Trophoblast cell (in vitro differentiated cells and primary cell): ENCODE data around the gene ECSCR.

Experiments
- DNase-seq, 2 donors: peaks; one replicate each; pipeline ENCODE4 v3.0.0-alpha.2; 2016
- H2AFZ ChIP-seq: 2 replicates; pipeline ENCODE4 v1.6.1; 2013; ENCODE audit warnings: low read length, moderate library complexity, mild to moderate bottlenecking; ENCODE audit not compliant: insufficient read depth, poor library complexity
- H2AK5ac ChIP-seq: 2 replicates; pipeline ENCODE4 v1.6.1; 2013; ENCODE audit warnings: mild to moderate bottlenecking, low read length
- H2BK120ac ChIP-seq: 2 replicates; pipeline ENCODE4 v1.6.1; 2013; ENCODE audit warnings: low read length, mild to moderate bottlenecking, moderate library complexity; ENCODE audit not compliant: insufficient read depth, poor library complexity
- H2BK12ac ChIP-seq: 2 replicates; pipeline ENCODE4 v1.6.1; 2013; ENCODE audit warnings: mild to moderate bottlenecking, low read length, moderate library complexity
- H2BK5ac ChIP-seq: 2 replicates; pipeline ENCODE4 v1.6.1; 2013; ENCODE audit warnings: low read length, low read depth, moderate library complexity, mild to moderate bottlenecking; ENCODE audit not compliant: poor library complexity
- H3K14ac ChIP-seq: 2 replicates; pipeline ENCODE4 v1.6.1; 2013; ENCODE audit warnings: mild to moderate bottlenecking, low read length
- H3K18ac ChIP-seq: 2 replicates; pipeline ENCODE4 v1.6.1; 2013; ENCODE audit warnings: mild to moderate bottlenecking, low read length
- H3K23ac ChIP-seq: 2 replicates; pipeline ENCODE4 v1.6.1; 2013; ENCODE audit warnings: low read length
- H3K27ac ChIP-seq: 2 replicates; pipeline ENCODE4 v1.5.1; 2013; ENCODE audit warnings: low read depth, mild to moderate bottlenecking, inconsistent platforms, low read length, moderate library complexity
- H3K27me3 ChIP-seq: 2 replicates; pipeline ENCODE4 v1.6.1; 2013; ENCODE audit warnings: inconsistent platforms, mild to moderate bottlenecking, low read length, moderate library complexity; ENCODE audit not compliant: insufficient read depth
- H3K36me3 ChIP-seq, 2 experiments: 1 replicate in 1 of 2; 2 replicates in 1 of 2; pipeline ENCODE4 v1.6.1; 2013; ENCODE audit warnings: low read length in 2 of 2, mild to moderate bottlenecking in 2 of 2, moderate library complexity in 1 of 2; ENCODE audit not compliant: insufficient read depth in 2 of 2, control insufficient read depth in 1 of 2
- H3K4ac ChIP-seq: 2 replicates; pipeline ENCODE4 v1.6.1; 2013; ENCODE audit warnings: low read depth, mild to moderate bottlenecking, low read length, moderate library complexity
- H3K4me1 ChIP-seq, 2 experiments: 1 replicate in 1 of 2; 2 replicates in 1 of 2; pipeline ENCODE4 v1.6.1; 2013; ENCODE audit warnings: low read length in 2 of 2, mild to moderate bottlenecking in 2 of 2, moderate library complexity in 1 of 2; ENCODE audit not compliant: insufficient read depth in 2 of 2, control insufficient read depth in 1 of 2
- H3K4me2 ChIP-seq: 2 replicates; pipeline ENCODE4 v1.6.1; 2013; ENCODE audit warnings: inconsistent platforms, mild to moderate bottlenecking, low read length, moderate library complexity
- H3K4me3 ChIP-seq: 2 replicates; pipeline ENCODE4 v1.5.1; 2013; ENCODE audit warnings: mild to moderate bottlenecking, low read depth, low read length, inconsistent platforms
- H3K79me1 ChIP-seq: one replicate; pipeline ENCODE4 v1.6.1; 2013; ENCODE audit warnings: low read length
- H3K79me2 ChIP-seq: 2 replicates; pipeline ENCODE4 v1.6.1; 2013; ENCODE audit warnings: low read length, mild to moderate bottlenecking; ENCODE audit not compliant: control insufficient read depth, insufficient read depth, poor library complexity
- H3K9ac ChIP-seq: 2 replicates; pipeline ENCODE4 v1.6.1; 2013; ENCODE audit warnings: mild to moderate bottlenecking, low read length
- H3K9me3 ChIP-seq: 2 replicates; pipeline ENCODE4 v1.6.1; 2013; ENCODE audit warnings: low read depth, mild to moderate bottlenecking, control low read depth, inconsistent platforms, low read length; ENCODE audit not compliant: insufficient read depth
- H4K12ac ChIP-seq: 2 replicates; pipeline ENCODE4 v1.6.1; 2013; ENCODE audit warnings: low read depth, mild to moderate bottlenecking, low read length, moderate library complexity
- H4K8ac ChIP-seq: 2 replicates; pipeline ENCODE4 v1.6.1; 2013; ENCODE audit warnings: low read depth, mild to moderate bottlenecking, low read length, moderate library complexity
- H4K91ac ChIP-seq: one replicate; pipeline ENCODE4 v1.6.1; 2013; ENCODE audit warnings: low read depth, mild to moderate bottlenecking, low read length, moderate library complexity
- WGBS: extraction: QIAGEN DNeasy Blood & Tissue Kit; methylation state at CpG from one replicate; pipeline ENCODE4 v1.1.7; 2013; ENCODE audit warnings: missing lambda C conversion rate; ENCODE audit not compliant: insufficient read length, insufficient coverage; ENCODE audit errors: extremely low coverage; 5-methylcytosine and 5-hydroxymethylcytosine counted together

ECSCR gene

DNA sequence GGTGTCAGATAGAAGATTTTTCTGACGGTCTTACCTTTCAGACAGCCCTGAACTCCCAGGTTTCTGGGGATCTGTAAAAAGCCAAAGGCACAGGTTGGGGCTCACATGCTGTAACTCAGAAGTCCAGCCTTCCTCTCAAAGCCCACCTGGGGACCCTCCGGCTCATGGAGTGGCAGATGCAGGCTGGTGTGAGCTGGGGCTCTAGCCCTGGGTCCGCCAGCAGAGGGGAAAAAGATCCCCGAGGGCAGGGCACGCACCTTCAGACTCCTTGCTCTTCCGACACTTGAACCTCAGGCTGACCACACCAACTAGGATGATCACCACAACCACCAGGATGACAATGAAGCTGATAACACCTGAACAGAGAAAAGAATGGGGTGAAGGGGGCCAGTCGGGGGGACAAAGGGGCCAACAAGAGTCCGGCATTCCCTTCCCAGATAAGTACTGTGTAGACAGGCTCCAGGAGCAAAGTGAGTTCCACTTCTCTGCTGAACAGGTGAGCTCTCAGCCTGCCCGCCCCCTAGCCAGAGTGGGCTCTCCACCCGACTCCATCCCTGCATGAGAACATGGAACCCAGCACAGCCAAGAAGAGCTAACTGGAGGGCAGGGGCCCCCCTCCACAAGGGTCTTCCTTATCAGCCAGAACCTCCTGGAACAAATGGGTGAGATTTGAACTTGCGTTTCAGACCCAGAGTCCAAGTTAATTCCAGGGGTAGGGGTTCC is 7.8 kb downstream of the ECSCR start:
- Histone ChIP-seq H3K4me2 (no peak overlapping the region), H4K8ac (no peak overlapping the region), H3K4me3 (peak overlapping the region; percentile 61), H4K91ac (no peak overlapping the region), H3K18ac (no peak overlapping the region), H3K9me3 (peaks cover 16% of the 10 kb centered on the region), H2BK120ac (no peak overlapping the region), H2AK5ac (no peak overlapping the region), H4K12ac (no peak overlapping the region), H3K4me1 (no peaks in the 10 kb centered on the region), H3K27ac (no peak overlapping the region), H3K9ac (no peak overlapping the region), H3K79me2 (no peaks in the 10 kb centered on the region), H2BK5ac (no peak overlapping the region), H3K23ac (no peak overlapping the region), H3K14ac (no peak overlapping the region), H3K4ac (no peak overlapping the region), H3K27me3 (no peaks in the 10 kb centered on the region), H3K36me3 (no peaks in the 10 kb centered on the region), H2BK12ac (no peak overlapping the region), H3K79me1 (no peaks in the 10 kb centered on the region), H2AFZ (no peak overlapping the region)
- DNase-seq: no peak
- WGBS: no CpG with 5 or more reads among the region's 11 CpGs

DNA sequence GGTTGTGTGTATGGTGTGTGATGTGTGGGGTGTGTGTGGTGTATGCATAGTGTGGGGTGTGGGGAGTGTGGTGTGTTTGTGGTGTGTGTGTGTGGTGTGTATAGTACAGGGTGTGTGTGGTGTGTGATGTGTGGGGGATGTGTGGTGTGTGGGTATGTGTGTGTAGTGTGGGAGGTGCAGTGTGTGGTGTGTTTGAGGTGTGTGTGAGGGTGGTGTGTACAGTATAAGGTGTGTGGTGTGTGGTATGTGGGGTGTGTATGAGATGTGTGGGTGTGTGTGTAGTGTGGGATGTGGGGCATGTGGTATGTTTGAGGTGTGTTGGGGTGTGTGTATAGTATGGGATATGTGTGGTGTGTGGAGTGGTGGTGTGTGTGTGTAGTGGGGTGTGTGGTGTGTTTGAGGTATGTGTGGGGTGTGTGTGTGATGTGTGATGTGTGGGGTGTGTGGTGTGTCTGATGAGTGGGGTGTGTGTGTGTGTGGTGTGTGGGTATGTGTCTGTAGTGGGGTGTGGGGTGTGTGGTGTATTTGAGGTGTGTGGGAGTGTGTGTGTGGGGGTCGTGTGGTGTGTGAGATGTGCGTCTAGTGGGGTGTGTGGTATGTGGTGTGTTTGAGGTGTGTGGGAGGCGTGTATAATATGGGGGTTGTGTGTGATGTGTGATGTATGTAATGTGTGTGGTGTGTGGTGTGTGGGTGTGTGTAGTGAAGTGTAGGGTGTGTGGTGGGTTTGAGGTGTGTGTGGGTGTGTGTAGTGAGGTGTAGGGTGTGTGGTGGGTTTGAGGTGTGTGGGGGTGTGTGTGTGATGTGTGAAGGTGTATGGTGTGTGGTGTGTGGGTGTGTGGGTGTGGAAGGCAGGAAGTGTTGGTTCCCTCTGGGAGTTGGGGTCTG is 8.6 kb downstream of the ECSCR start:
- Histone ChIP-seq H3K9me3 (peaks cover 16% of the 10 kb centered on the region), H3K9ac (no peak overlapping the region), H3K4ac (no peak overlapping the region), H3K27me3 (no peaks in the 10 kb centered on the region), H4K91ac (no peak overlapping the region), H4K12ac (no peak overlapping the region), H2BK120ac (no peak overlapping the region), H3K36me3 (no peaks in the 10 kb centered on the region), H3K14ac (no peak overlapping the region), H3K79me1 (no peaks in the 10 kb centered on the region), H3K79me2 (no peaks in the 10 kb centered on the region), H3K18ac (no peak overlapping the region), H3K4me1 (no peaks in the 10 kb centered on the region), H3K27ac (no peak overlapping the region), H2AFZ (no peak overlapping the region), H2BK5ac (no peak overlapping the region), H2AK5ac (no peak overlapping the region), H3K23ac (peak overlapping the region; percentile 75), H4K8ac (no peak overlapping the region), H3K4me3 (peak overlapping the region; percentile 61), H2BK12ac (no peak overlapping the region), H3K4me2 (no peak overlapping the region)
- WGBS: 100% methylated on average over 3 of the region's 3 CpGs
- no peak for DNase-seq

DNA sequence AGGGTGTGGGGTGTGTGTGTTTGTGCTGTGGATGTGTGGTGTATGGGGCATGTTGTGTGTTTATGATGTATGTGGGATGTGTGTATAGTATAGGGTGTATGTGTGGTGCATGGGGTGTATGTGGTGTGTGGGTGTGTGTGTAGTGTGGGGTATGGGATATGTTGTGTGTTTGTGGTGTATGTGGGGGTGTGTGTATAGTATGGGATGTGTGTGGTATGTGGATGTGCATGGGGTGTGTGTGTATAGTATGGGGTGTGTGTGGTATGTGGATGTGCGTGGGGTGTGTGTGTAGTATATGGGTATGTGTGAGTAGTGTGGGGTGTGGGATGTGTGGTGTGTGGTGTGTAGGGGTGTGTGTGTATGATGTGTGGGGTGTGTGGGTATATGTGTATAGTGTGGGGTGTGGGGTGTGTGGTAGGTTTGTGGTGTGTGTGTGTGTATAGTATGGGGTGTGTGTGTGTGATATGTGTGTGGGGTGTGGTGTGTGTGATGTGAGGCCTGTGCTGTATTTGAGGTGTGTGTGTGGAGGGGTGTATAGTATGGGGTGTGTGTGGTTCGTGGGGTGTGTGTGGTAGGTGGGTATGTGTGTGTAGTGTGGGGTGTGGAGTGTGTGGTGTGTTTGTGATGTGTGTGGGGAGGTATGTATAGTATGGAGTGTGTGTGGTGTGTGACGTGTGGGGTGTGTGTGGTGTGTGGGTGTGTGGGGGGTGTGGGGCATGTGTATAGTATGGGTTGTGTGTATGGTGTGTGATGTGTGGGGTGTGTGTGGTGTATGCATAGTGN is 10.5 kb downstream of the ECSCR start:
- Histone ChIP-seq H2BK5ac (no peak overlapping the region), H3K18ac (no peak overlapping the region), H3K36me3 (no peaks in the 10 kb centered on the region), H3K4ac (no peak overlapping the region), H2BK12ac (no peak overlapping the region), H3K9ac (no peak overlapping the region), H3K23ac (peak overlapping the region; percentile 86), H2AFZ (no peak overlapping the region), H3K27ac (no peak overlapping the region), H2AK5ac (no peak overlapping the region), H4K12ac (no peak overlapping the region), H4K91ac (no peak overlapping the region), H4K8ac (no peak overlapping the region), H2BK120ac (no peak overlapping the region), H3K14ac (no peak overlapping the region), H3K4me1 (no peaks in the 10 kb centered on the region), H3K4me2 (no peak overlapping the region), H3K79me2 (no peaks in the 10 kb centered on the region), H3K4me3 (peak overlapping the region; percentile 47), H3K27me3 (no peaks in the 10 kb centered on the region), H3K9me3 (peaks cover 16% of the 10 kb centered on the region), H3K79me1 (no peaks in the 10 kb centered on the region)
- DNase-seq: no peak
- 100% methylated on average over 3 of the region's 3 CpGs for WGBS

DNA sequence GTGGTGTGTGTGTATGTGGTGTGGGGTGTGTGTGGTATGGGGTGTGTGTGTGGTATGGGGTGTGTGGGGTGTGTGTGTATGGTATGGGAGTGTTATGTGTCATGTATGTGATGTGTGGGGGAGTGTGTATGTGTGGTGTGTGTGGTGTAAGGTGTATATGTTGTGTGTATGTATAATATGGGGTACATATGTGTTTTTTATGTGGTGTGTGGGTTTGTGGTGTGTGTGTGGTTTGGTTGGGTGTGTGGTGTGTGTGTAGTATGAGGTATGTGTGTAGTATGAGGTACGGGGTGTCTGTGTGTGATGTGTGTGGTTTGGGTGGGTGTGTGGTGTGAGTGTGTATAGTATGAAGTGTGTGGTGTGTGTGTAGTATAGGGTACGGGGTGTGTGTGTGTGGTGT is 11.4 kb downstream of the ECSCR start:
- H4K8ac ChIP-seq: no peak overlapping the region
- no peak overlapping the region for H3K4me2 ChIP-seq
- H3K4me1 ChIP-seq: no peaks in the 10 kb centered on the region
- no peak overlapping the region for H2BK12ac ChIP-seq
- 100% methylated on average over 2 of the region's 2 CpGs for WGBS
- no peak overlapping the region for H3K4ac ChIP-seq
- H2AK5ac ChIP-seq: no peak overlapping the region
- H2BK5ac ChIP-seq: no peak overlapping the region
- H3K79me1 ChIP-seq: no peaks in the 10 kb centered on the region
- H3K36me3 ChIP-seq: no peaks in the 10 kb centered on the region
- H3K4me3 ChIP-seq: peak overlapping the region; percentile 58
- H3K9me3 ChIP-seq: peaks cover 16% of the 10 kb centered on the region
- no peak for DNase-seq
- no peak overlapping the region for H3K14ac ChIP-seq
- no peak overlapping the region for H2BK120ac ChIP-seq
- no peak overlapping the region for H3K18ac ChIP-seq
- H4K12ac ChIP-seq: no peak overlapping the region
- H3K9ac ChIP-seq: no peak overlapping the region
- H4K91ac ChIP-seq: no peak overlapping the region
- H3K79me2 ChIP-seq: no peaks in the 10 kb centered on the region
- no peaks in the 10 kb centered on the region for H3K27me3 ChIP-seq
- no peak overlapping the region for H3K27ac ChIP-seq
- no peak overlapping the region for H2AFZ ChIP-seq
- peak overlapping the region; percentile 93 for H3K23ac ChIP-seq
